Measurements from ENCODE around the gene MED20. TPM values are rescaled to one million over a fixed set of nuclear protein-coding genes. Genes with fewer than 3 reads are reported as not detected.

The MED20 gene
- total RNA-seq, 1 experiment from 2014 or later: 23.7 TPM

GRCh38 chr6:41941280-41942066, 20.5 kb upstream of the MED20 start, which contains the start of gene CCND3:
Gene CCND3, minus strand, starts transcription at chr6:41941808. Its CDS starts 159 bp downstream, at chr6:41941649.
- peak; percentile 91 for DNase-seq (ENCODE audit: low read depth)

GRCh38 chr6:41940759-41941279, 19.9 kb upstream of the MED20 start:
- peak; percentile 29 for DNase-seq (ENCODE audit: low read depth)

- DNase-seq (ENCODE audit: low read depth): no peak
Measured at GRCh38 chr6:41939848-41940758, 19.2 kb upstream of the MED20 start.

- DNase-seq (ENCODE audit: low read depth): no peak
Measured at GRCh38 chr6:41939176-41939847, 18.4 kb upstream of the MED20 start.

GRCh38 chr6:41938590-41939175, 17.7 kb upstream of the MED20 start:
- DNase-seq (ENCODE audit: low read depth): no peak

- DNase-seq (ENCODE audit: low read depth): no peak
Measured at GRCh38 chr6:41937861-41938574, 17.1 kb upstream of the MED20 start.

GRCh38 chr6:41937472-41937860, 16.5 kb upstream of the MED20 start:
- no peak for DNase-seq (ENCODE audit: low read depth)

GRCh38 chr6:41936073-41936837, 15.3 kb upstream of the MED20 start:
- peak; percentile 88 for DNase-seq (ENCODE audit: low read depth)

GRCh38 chr6:41935685-41936072, 14.7 kb upstream of the MED20 start:
- DNase-seq (ENCODE audit: low read depth): no peak

GRCh38 chr6:41935193-41935574, 14.2 kb upstream of the MED20 start:
- DNase-seq (ENCODE audit: low read depth): no peak

- no peak for DNase-seq (ENCODE audit: low read depth)
Measured at GRCh38 chr6:41934278-41935192, 13.6 kb upstream of the MED20 start.

GRCh38 chr6:41932378-41932777, 11.4 kb upstream of the MED20 start:
- DNase-seq (ENCODE audit: low read depth): no peak

GRCh38 chr6:41931792-41932191, 10.9 kb upstream of the MED20 start:
- no peak for DNase-seq (ENCODE audit: low read depth)

- no peak for DNase-seq (ENCODE audit: low read depth)
Measured at GRCh38 chr6:41929924-41930323, 9.0 kb upstream of the MED20 start.

GRCh38 chr6:41927253-41927652, 6.3 kb upstream of the MED20 start:
- DNase-seq (ENCODE audit: low read depth): no peak

GRCh38 chr6:41922154-41922553, 1.2 kb upstream of the MED20 start:
- DNase-seq (ENCODE audit: low read depth): no peak

- no peak for DNase-seq (ENCODE audit: low read depth)
Measured at GRCh38 chr6:41921712-41921998, 716 bp upstream of the MED20 start.

- DNase-seq (ENCODE audit: low read depth): peak; percentile 94
Measured at GRCh38 chr6:41917528-41917927, 3.4 kb downstream of the MED20 start.
